Pancreas (tissue), 10 donors: ENCODE data around the gene MT1B. TPM values are rescaled to one million over a fixed set of nuclear protein-coding genes. Genes with fewer than 3 reads are reported as not detected.

ENCODE experiments used
- ATAC-seq, 4 donors: fragments of 200-7000 bp; cut with Tn5 transposase; one replicate each; pipeline versions ENCODE4 v1.8.0 to v1.9.1; 2020; ENCODE audit warnings: mild to moderate bottlenecking in 4 of 4, moderate library complexity in 4 of 4
- DNase-seq, 6 donors: peaks; one replicate each; pipeline ENCODE4 v3.0.0-alpha.2; 2020
- FAIRE-seq: peaks from 2 replicates; lab custom pipeline; 2012; peaks lifted over from hg19 to GRCh38; lab: Jason Lieb, UNC
- H3K27ac ChIP-seq, 4 donors: fragments of 200-600 bp; sonication (generic); 1 replicate in 3 of 4; 2 replicates in 1 of 4; pipeline versions ENCODE4 v1.5.0 to v1.8.0; 2020
- H3K27me3 ChIP-seq, 4 donors: fragments of 200-600 bp; one replicate each; pipeline ENCODE4 v1.8.0; 2021
- H3K36me3 ChIP-seq, 3 donors: fragments of 200-600 bp; sonication (generic) in 1 of 3; one replicate each; pipeline versions ENCODE4 v1.5.0 to v1.8.0; 2020 to 2021
- H3K4me1 ChIP-seq, 3 donors: fragments of 200-600 bp; one replicate each; pipeline ENCODE4 v1.8.0; 2021
- H3K4me3 ChIP-seq, 4 donors: fragments of 200-600 bp; sonication (generic) in 2 of 4; one replicate each; pipeline versions ENCODE4 v1.5.0 to v1.8.0; 2020 to 2021
- H3K9me3 ChIP-seq, 4 donors: fragments of 200-600 bp; one replicate each; pipeline ENCODE4 v1.8.0; 2021
- CTCF ChIP-seq, 4 donors: fragments of 200-600 bp; sonication (generic) in 3 of 4; IDR thresholded peaks; one replicate each; pipeline versions ENCODE4 v1.5.0 to v1.8.0; 2021; ENCODE audit warnings: antibody characterized with exemption in 4 of 4
- WGBS, 2 donors: extraction: QIAGEN DNeasy Blood & Tissue Kit; methylation state at CpG; one replicate each; pipeline ENCODE4 v1.1.7; 2013; 5-methylcytosine and 5-hydroxymethylcytosine counted together
- intact Hi-C, 3 donors: fragments of 100-400 bp; cut with DNase I; formaldehyde crosslinking; loops; one replicate each; pipeline versions ENCODE4 v1.11.1 to v1.14.2; 2022
- polyA plus RNA-seq, 2 donors: library from polyadenylated mRNA; stranded (reverse); fragments of 200-250 nt; gene quantifications; one replicate each; pipeline ENCODE4 v1.2.3, GENCODE V29; 2013
- total RNA-seq, 6 donors: library from RNA; stranded (reverse); fragmentation: NEBNext Ultra II Directional in 4 of 6; extraction: Animal tissue kit (Norgen Biotek cat#: 25700) in 4 of 6; gene quantifications; one replicate each; pipeline versions ENCODE4 v1.2.1 to v1.2.4, GENCODE V29; 2021 to 2023
- donor health status: healthy with polysubstance abuse.
- donor health status: DM: no; HTN: no; CAD: no; lungs with moderate emphysema.
- donor health status: DM: no; HTN: no; CAD: no.
- donor health status: control.
- donor health status: control.
- donor health status: Bipolar disorder and iron deficiency.
- donor health status: DM: yes; HTN: yes; CAD: no.
- donor health status: DM: no; HTN: no; CAD: no.
- donor health status: DM: no; HTN: no; CAD: no.
- donor health status: DM: yes; HTN: yes; CAD: no.

MT1B gene
- total and polyA plus RNA-seq, 8 donors, result not detected

DNA sequence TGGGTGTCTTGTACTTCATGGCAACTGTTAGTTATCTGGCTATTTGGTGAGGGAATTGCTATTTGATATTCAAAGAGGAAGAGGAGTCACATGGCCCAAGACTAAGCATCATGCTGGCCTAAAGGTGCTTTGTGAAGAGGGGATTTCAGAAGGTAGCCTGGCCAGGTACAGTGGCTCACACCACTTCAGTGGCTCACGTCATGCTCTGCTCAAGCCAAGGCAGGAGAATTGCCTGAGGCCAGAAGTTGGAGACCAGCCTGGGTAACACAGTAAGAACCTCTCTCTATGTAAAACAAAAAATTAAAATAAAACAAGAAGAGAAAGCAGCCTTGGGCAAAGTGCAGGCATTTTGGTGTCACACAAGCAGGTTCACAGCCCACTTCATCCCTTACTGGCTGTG, 6.4 kb upstream of the MT1B start:
- TF ChIP-seq CTCF (IDR thresholded peaks at IDR 0.05), result no peak
- DNase-seq (no peak), FAIRE-seq (no peak), ATAC-seq (no peak)
- Histone ChIP-seq H3K4me1 (peaks cover 0 to 7% (median 5%) of the 10 kb centered on the region in 3 donors), H3K27ac (no peak overlapping the region), H3K36me3 (no peaks in the 10 kb centered on the region), H3K9me3 (no peaks in the 10 kb centered on the region), H3K4me3 (no peak overlapping the region), H3K27me3 (no peaks in the 10 kb centered on the region)
- WGBS, 2 donors, result 92% methylated on average over 1 of the region's 1 CpG
- intact Hi-C loops, result no loop called here

DNA sequence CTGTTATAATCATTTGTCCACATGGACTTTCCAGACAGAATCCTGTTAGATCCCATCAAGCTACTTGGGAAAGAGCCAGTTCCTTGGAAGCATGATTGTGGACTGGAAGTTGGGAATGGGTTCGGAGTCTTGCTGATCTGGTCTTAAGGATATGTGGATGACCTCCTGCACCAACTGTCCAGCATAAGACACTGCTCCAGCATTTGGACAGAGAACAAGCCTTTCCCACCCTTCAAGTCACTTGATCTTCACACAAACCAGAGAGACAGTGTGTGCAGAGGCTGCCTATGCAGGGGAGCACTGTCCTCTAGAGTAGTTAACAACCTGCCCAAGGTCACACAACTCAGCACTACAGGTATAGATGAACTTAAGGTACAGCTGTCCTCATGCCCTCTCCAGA, 5.8 kb upstream of the MT1B start:
- no peaks in the 10 kb centered on the region for H3K36me3 ChIP-seq
- no peaks in the 10 kb centered on the region for H3K9me3 ChIP-seq
- ATAC-seq (no peak), DNase-seq (no peak), FAIRE-seq (no peak)
- WGBS, 2 donors, result 0% methylated on average over 1 of the region's 1 CpG
- TF ChIP-seq CTCF (IDR thresholded peaks at IDR 0.05), result no peak
- peaks cover 0 to 7% (median 5%) of the 10 kb centered on the region in 3 donors for H3K4me1 ChIP-seq
- H3K27ac ChIP-seq, result no peak overlapping the region
- no peak overlapping the region for H3K4me3 ChIP-seq
- intact Hi-C loops, result no loop called here
- H3K27me3 ChIP-seq, result no peaks in the 10 kb centered on the region

DNA sequence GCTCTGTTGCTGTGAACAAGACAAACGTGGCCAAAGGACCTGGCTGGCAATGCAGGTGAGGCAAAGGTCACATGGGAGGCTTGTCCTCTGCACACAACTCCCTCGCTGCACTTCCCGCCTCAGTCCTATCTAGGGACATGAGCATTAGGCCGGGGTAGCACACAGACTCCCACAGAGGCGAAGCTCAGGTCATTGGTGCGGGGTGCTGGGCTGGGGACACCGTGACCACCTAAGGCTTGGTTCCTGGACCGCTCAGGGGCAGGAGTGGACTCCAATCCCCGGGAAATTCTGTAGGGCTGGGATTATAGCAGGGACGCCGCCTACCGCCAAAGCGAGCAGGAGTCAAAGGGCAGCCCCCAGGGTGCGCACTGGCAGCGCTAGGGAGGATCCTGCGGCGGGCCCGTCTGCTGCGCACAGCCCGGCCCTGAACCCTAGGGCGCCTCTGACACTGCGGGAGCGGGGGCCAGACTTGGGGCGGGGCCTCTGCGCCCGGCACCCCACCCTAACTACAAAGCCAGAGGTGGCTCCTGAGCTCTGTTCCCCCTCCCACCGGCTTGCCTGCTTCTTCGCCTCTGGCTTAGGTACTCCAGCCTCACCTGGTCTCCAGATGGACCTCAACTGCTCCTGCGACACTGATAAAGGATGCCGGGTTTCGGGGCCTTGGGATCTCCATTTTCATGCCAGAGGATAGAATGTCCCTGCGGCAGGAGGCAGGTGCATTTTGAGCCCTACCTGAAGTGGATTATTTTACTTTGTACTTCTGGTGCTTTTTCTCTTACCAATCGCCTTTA, 3.9 kb upstream of the MT1B start:
- H3K4me1 ChIP-seq, result peaks cover 0 to 7% (median 5%) of the 10 kb centered on the region in 3 donors
- H3K9me3 ChIP-seq, result no peaks in the 10 kb centered on the region
- DNase-seq, result no peak
- TF ChIP-seq CTCF (IDR thresholded peaks at IDR 0.05), result no peak
- no peak overlapping the region for H3K27ac ChIP-seq
- no peaks in the 10 kb centered on the region for H3K27me3 ChIP-seq
- H3K4me3 ChIP-seq, result no peak overlapping the region
- no peak for FAIRE-seq
- intact Hi-C loops, result no loop called here
- ATAC-seq, result no peak
- 64 to 69% methylated on average over 33 of the region's 33 CpGs for WGBS, 2 donors
- H3K36me3 ChIP-seq, result no peaks in the 10 kb centered on the region

DNA sequence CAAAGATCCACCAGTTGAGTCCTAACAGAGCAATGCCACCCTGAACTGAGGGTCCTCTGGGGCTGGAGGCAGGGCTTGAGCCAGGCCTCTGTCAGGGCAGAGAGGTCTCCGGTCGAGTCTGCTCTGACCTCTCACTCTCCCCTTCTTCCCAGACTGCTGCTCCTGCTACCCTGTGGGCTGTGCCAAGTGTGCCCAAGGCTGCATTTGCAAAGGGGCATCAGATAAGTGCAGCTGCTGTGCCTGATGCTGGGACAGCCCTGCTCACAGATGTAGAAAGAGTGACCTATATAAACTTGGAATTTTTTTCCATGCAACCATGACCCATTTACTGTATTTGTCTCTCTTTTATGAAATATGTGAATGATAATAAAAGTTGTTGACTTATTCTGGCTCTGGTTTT, 2.4 kb upstream of the MT1B start:
- 93 to 100% methylated on average over 2 of the region's 2 CpGs for WGBS, 2 donors
- Histone ChIP-seq H3K27ac (no peak overlapping the region), H3K4me1 (no peaks in the 10 kb centered on the region), H3K9me3 (no peaks in the 10 kb centered on the region), H3K27me3 (no peaks in the 10 kb centered on the region), H3K4me3 (no peak overlapping the region), H3K36me3 (no peaks in the 10 kb centered on the region)
- DNase-seq, result no peak
- no peak for FAIRE-seq
- TF ChIP-seq CTCF (IDR thresholded peaks at IDR 0.05), result no peak
- no peak for ATAC-seq
- intact Hi-C loops, result no loop called here

DNA sequence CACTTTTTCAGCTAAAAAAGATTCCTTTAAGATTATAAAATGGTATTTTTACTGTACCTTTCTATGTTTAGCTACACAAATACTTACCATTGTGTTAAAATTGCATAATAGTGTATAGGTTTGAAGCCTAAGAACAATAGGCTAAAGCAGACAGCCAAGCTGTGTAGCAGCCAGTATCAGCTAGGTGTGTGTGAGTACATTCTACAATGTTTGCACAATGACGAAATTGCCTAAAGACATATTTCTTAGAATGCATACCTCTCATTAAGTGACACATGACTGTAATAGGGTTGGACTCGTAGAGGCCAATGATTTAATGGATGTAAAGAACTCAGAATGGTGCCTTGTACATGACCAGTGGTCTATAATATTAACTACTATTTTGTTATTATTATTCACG, 1.9 kb upstream of the MT1B start:
- ATAC-seq, result no peak
- Histone ChIP-seq H3K27me3 (no peaks in the 10 kb centered on the region), H3K36me3 (no peaks in the 10 kb centered on the region), H3K9me3 (no peaks in the 10 kb centered on the region), H3K27ac (no peak overlapping the region), H3K4me3 (no peak overlapping the region), H3K4me1 (no peaks in the 10 kb centered on the region)
- FAIRE-seq, result no peak
- no peak for DNase-seq
- WGBS, 2 donors, result 76 to 80% methylated on average over 3 of the region's 3 CpGs
- intact Hi-C loops, result no loop called here
- TF ChIP-seq CTCF (IDR thresholded peaks at IDR 0.05), result no peak
